ENCODE results near the gene CD63.

The CD63 gene

GRCh38 chr12:55729819-55730818 lies 1.3 kb upstream of the CD63 start:
- Histone ChIP-seq H3K27ac (ENCODE audit: low read depth, low read length) (peak overlapping the region; percentile 96), H3K36me3 (ENCODE audit: control insufficient read depth in 1 of 2, insufficient read depth in 2 of 2, low read length in 2 of 2) (peaks cover 8 to 15% of the 10 kb centered on the region in 2 donors), H3K27me3 (ENCODE audit: control insufficient read depth in 1 of 2, insufficient read depth in 2 of 2, low read length in 2 of 2) (no peaks in the 10 kb centered on the region), H3K9me3 (ENCODE audit: control insufficient read depth in 1 of 2, low read length in 2 of 2) (no peaks in the 10 kb centered on the region), H3K4me1 (ENCODE audit: control insufficient read depth in 1 of 2, insufficient read depth in 2 of 2, low read length in 2 of 2) (peaks cover 22 to 31% of the 10 kb centered on the region in 2 donors), H3K9ac (ENCODE audit: low read depth in 1 of 2, low read length in 2 of 2) (peak overlapping the region; percentile 86 to 98), H3K4me3 (ENCODE audit: low read depth in 1 of 2, low read length in 2 of 2) (peak overlapping the region; percentile 82 to 97)

- peaks cover 13 to 30% of the 10 kb centered on the region in 2 donors for H3K36me3 ChIP-seq (ENCODE audit: control insufficient read depth in 1 of 2, insufficient read depth in 2 of 2, low read length in 2 of 2)
- no peaks in the 10 kb centered on the region for H3K27me3 ChIP-seq (ENCODE audit: control insufficient read depth in 1 of 2, insufficient read depth in 2 of 2, low read length in 2 of 2)
- H3K9me3 ChIP-seq (ENCODE audit: control insufficient read depth in 1 of 2, low read length in 2 of 2): no peaks in the 10 kb centered on the region
- H3K4me1 ChIP-seq (ENCODE audit: control insufficient read depth in 1 of 2, insufficient read depth in 2 of 2, low read length in 2 of 2): peaks cover 39 to 49% of the 10 kb centered on the region in 2 donors
- H3K27ac ChIP-seq (ENCODE audit: low read depth, low read length): peak overlapping the region; percentile 96
- H3K9ac ChIP-seq (ENCODE audit: low read depth in 1 of 2, low read length in 2 of 2): peak overlapping the region; percentile 88 to 98
- peak overlapping the region; percentile 82 to 97 for H3K4me3 ChIP-seq (ENCODE audit: low read depth in 1 of 2, low read length in 2 of 2)
Observed at GRCh38 chr12:55728186-55728938, 447 bp downstream of the CD63 start.

- Histone ChIP-seq H3K9ac (ENCODE audit: low read depth in 1 of 2, low read length in 2 of 2) (peak overlapping the region; percentile 88 to 98), H3K4me3 (ENCODE audit: low read depth in 1 of 2, low read length in 2 of 2) (peak overlapping the region; percentile 82 to 97), H3K36me3 (ENCODE audit: control insufficient read depth in 1 of 2, insufficient read depth in 2 of 2, low read length in 2 of 2) (peaks cover 13 to 37% of the 10 kb centered on the region in 2 donors), H3K9me3 (ENCODE audit: control insufficient read depth in 1 of 2, low read length in 2 of 2) (no peaks in the 10 kb centered on the region), H3K4me1 (ENCODE audit: control insufficient read depth in 1 of 2, insufficient read depth in 2 of 2, low read length in 2 of 2) (peaks cover 43 to 55% of the 10 kb centered on the region in 2 donors), H3K27ac (ENCODE audit: low read depth, low read length) (peak overlapping the region; percentile 96), H3K27me3 (ENCODE audit: control insufficient read depth in 1 of 2, insufficient read depth in 2 of 2, low read length in 2 of 2) (no peaks in the 10 kb centered on the region)
Observed at GRCh38 chr12:55727643-55728185, 1.1 kb downstream of the CD63 start.

GRCh38 chr12:55726971-55727370 lies 1.8 kb downstream of the CD63 start:
- Histone ChIP-seq H3K27me3 (ENCODE audit: control insufficient read depth in 1 of 2, insufficient read depth in 2 of 2, low read length in 2 of 2) (no peaks in the 10 kb centered on the region), H3K36me3 (ENCODE audit: control insufficient read depth in 1 of 2, insufficient read depth in 2 of 2, low read length in 2 of 2) (peaks cover 13 to 37% of the 10 kb centered on the region in 2 donors), H3K9me3 (ENCODE audit: control insufficient read depth in 1 of 2, low read length in 2 of 2) (no peaks in the 10 kb centered on the region), H3K27ac (ENCODE audit: low read depth, low read length) (peak overlapping the region; percentile 24), H3K9ac (ENCODE audit: low read depth in 1 of 2, low read length in 2 of 2) (peak overlapping the region; percentile 88 to 98), H3K4me1 (ENCODE audit: control insufficient read depth in 1 of 2, insufficient read depth in 2 of 2, low read length in 2 of 2) (peaks cover 43 to 59% of the 10 kb centered on the region in 2 donors), H3K4me3 (ENCODE audit: low read depth in 1 of 2, low read length in 2 of 2) (peak overlapping the region; percentile 82 to 97)

GRCh38 chr12:55725556-55725955 lies 3.3 kb downstream of the CD63 start:
- Histone ChIP-seq H3K36me3 (ENCODE audit: control insufficient read depth in 1 of 2, insufficient read depth in 2 of 2, low read length in 2 of 2) (peaks cover 13 to 37% of the 10 kb centered on the region in 2 donors), H3K27ac (ENCODE audit: low read depth, low read length) (no peak overlapping the region), H3K27me3 (ENCODE audit: control insufficient read depth in 1 of 2, insufficient read depth in 2 of 2, low read length in 2 of 2) (no peaks in the 10 kb centered on the region), H3K4me3 (ENCODE audit: low read depth in 1 of 2, low read length in 2 of 2) (no peak overlapping the region), H3K4me1 (ENCODE audit: control insufficient read depth in 1 of 2, insufficient read depth in 2 of 2, low read length in 2 of 2) (peaks cover 55 to 70% of the 10 kb centered on the region in 2 donors), H3K9ac (ENCODE audit: low read depth in 1 of 2, low read length in 2 of 2) (no peak overlapping the region), H3K9me3 (ENCODE audit: control insufficient read depth in 1 of 2, low read length in 2 of 2) (no peaks in the 10 kb centered on the region)

- H3K9ac ChIP-seq (ENCODE audit: low read depth in 1 of 2, low read length in 2 of 2): no peak overlapping the region
- no peak overlapping the region for H3K27ac ChIP-seq (ENCODE audit: low read depth, low read length)
- H3K9me3 ChIP-seq (ENCODE audit: control insufficient read depth in 1 of 2, low read length in 2 of 2): no peaks in the 10 kb centered on the region
- no peak overlapping the region for H3K4me3 ChIP-seq (ENCODE audit: low read depth in 1 of 2, low read length in 2 of 2)
- H3K4me1 ChIP-seq (ENCODE audit: control insufficient read depth in 1 of 2, insufficient read depth in 2 of 2, low read length in 2 of 2): peaks cover 52 to 70% of the 10 kb centered on the region in 2 donors
- H3K27me3 ChIP-seq (ENCODE audit: control insufficient read depth in 1 of 2, insufficient read depth in 2 of 2, low read length in 2 of 2): no peaks in the 10 kb centered on the region
- peaks cover 13 to 37% of the 10 kb centered on the region in 2 donors for H3K36me3 ChIP-seq (ENCODE audit: control insufficient read depth in 1 of 2, insufficient read depth in 2 of 2, low read length in 2 of 2)
Observed at GRCh38 chr12:55724940-55725309, 3.9 kb downstream of the CD63 start.

GRCh38 chr12:55724226-55724939 lies 4.4 kb downstream of the CD63 start:
- Histone ChIP-seq H3K27ac (ENCODE audit: low read depth, low read length) (no peak overlapping the region), H3K9me3 (ENCODE audit: control insufficient read depth in 1 of 2, low read length in 2 of 2) (no peaks in the 10 kb centered on the region), H3K9ac (ENCODE audit: low read depth in 1 of 2, low read length in 2 of 2) (peak overlapping the region in 1 of 2 donors; percentile 20), H3K36me3 (ENCODE audit: control insufficient read depth in 1 of 2, insufficient read depth in 2 of 2, low read length in 2 of 2) (peaks cover 13 to 38% of the 10 kb centered on the region in 2 donors), H3K27me3 (ENCODE audit: control insufficient read depth in 1 of 2, insufficient read depth in 2 of 2, low read length in 2 of 2) (no peaks in the 10 kb centered on the region), H3K4me1 (ENCODE audit: control insufficient read depth in 1 of 2, insufficient read depth in 2 of 2, low read length in 2 of 2) (peaks cover 55 to 71% of the 10 kb centered on the region in 2 donors), H3K4me3 (ENCODE audit: low read depth in 1 of 2, low read length in 2 of 2) (no peak overlapping the region)

- Histone ChIP-seq H3K27ac (ENCODE audit: low read depth, low read length) (no peak overlapping the region), H3K4me1 (ENCODE audit: control insufficient read depth in 1 of 2, insufficient read depth in 2 of 2, low read length in 2 of 2) (peaks cover 62 to 78% of the 10 kb centered on the region in 2 donors), H3K36me3 (ENCODE audit: control insufficient read depth in 1 of 2, insufficient read depth in 2 of 2, low read length in 2 of 2) (peaks cover 13 to 40% of the 10 kb centered on the region in 2 donors)
Observed at GRCh38 chr12:55723516-55724225, 5.1 kb downstream of the CD63 start.

GRCh38 chr12:55722948-55723347 lies 5.9 kb downstream of the CD63 start:
- no peak overlapping the region for H3K27ac ChIP-seq (ENCODE audit: low read depth, low read length)
- peaks cover 69 to 84% of the 10 kb centered on the region in 2 donors for H3K4me1 ChIP-seq (ENCODE audit: control insufficient read depth in 1 of 2, insufficient read depth in 2 of 2, low read length in 2 of 2)
- no peaks in the 10 kb centered on the region for H3K9me3 ChIP-seq (ENCODE audit: control insufficient read depth in 1 of 2, low read length in 2 of 2)
- no peak overlapping the region for H3K4me3 ChIP-seq (ENCODE audit: low read depth in 1 of 2, low read length in 2 of 2)
- H3K9ac ChIP-seq (ENCODE audit: low read depth in 1 of 2, low read length in 2 of 2): peak overlapping the region in 1 of 2 donors; percentile 18
- peaks cover 13 to 40% of the 10 kb centered on the region in 2 donors for H3K36me3 ChIP-seq (ENCODE audit: control insufficient read depth in 1 of 2, insufficient read depth in 2 of 2, low read length in 2 of 2)
- H3K27me3 ChIP-seq (ENCODE audit: control insufficient read depth in 1 of 2, insufficient read depth in 2 of 2, low read length in 2 of 2): no peaks in the 10 kb centered on the region

More at GRCh38 chr12:55723516-55724225, 5.1 kb downstream of the CD63 start:
- no peaks in the 10 kb centered on the region for H3K9me3 ChIP-seq (ENCODE audit: control insufficient read depth in 1 of 2, low read length in 2 of 2)
- H3K9ac ChIP-seq (ENCODE audit: low read depth in 1 of 2, low read length in 2 of 2): peak overlapping the region in 1 of 2 donors; percentile 20
- no peak overlapping the region for H3K4me3 ChIP-seq (ENCODE audit: low read depth in 1 of 2, low read length in 2 of 2)
- H3K27me3 ChIP-seq (ENCODE audit: control insufficient read depth in 1 of 2, insufficient read depth in 2 of 2, low read length in 2 of 2): no peaks in the 10 kb centered on the region
